Sigmoid colon (tissue), 4 donors: ENCODE data around the gene KRT73.

ENCODE experiments used
- POLR2AphosphoS5 ChIP-seq, 4 donors: sonication (generic); formaldehyde crosslinking; IDR thresholded peaks; one replicate each; pipeline ENCODE4 v1.6.1; 2017; ENCODE audit warnings: antibody characterized with exemption in 4 of 4
- TF ChIP-seq, protein P1 (sequence below), 4 experiments: fragments of 450-650 bp in 3 of 4; fragments of 200-600 bp in 1 of 4; IDR thresholded peaks; one replicate each; pipeline ENCODE4 v1.5.1; 2016 to 2019; ENCODE audit warnings: antibody characterized with exemption in 4 of 4, mild to moderate bottlenecking in 3 of 4, moderate library complexity in 2 of 4

DNA sequence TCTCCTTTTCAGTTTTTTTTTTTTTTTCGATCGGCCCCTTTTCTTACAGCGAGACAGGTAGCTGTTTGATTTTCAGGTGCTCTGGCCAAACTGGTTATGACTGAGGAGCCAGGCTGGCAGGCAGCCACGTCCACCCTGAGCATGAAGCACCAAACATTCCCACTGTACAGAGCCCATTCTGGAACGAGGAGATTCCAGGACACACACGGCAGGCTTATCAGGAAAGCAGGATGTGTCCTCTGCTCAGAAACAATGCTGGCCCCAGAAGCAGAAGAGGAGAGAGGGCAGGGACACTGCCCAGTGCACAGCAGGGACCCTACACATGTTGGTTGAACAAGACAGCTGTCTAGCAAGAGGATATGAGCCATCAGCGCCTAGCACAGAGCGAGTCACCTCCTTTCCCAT, 37.4 kb upstream of the KRT73 start:
- TF ChIP-seq, protein P1, sequence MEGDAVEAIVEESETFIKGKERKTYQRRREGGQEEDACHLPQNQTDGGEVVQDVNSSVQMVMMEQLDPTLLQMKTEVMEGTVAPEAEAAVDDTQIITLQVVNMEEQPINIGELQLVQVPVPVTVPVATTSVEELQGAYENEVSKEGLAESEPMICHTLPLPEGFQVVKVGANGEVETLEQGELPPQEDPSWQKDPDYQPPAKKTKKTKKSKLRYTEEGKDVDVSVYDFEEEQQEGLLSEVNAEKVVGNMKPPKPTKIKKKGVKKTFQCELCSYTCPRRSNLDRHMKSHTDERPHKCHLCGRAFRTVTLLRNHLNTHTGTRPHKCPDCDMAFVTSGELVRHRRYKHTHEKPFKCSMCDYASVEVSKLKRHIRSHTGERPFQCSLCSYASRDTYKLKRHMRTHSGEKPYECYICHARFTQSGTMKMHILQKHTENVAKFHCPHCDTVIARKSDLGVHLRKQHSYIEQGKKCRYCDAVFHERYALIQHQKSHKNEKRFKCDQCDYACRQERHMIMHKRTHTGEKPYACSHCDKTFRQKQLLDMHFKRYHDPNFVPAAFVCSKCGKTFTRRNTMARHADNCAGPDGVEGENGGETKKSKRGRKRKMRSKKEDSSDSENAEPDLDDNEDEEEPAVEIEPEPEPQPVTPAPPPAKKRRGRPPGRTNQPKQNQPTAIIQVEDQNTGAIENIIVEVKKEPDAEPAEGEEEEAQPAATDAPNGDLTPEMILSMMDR (IDR thresholded peaks at IDR 0.05): no peak
- no peak for TF ChIP-seq POLR2AphosphoS5 (IDR thresholded peaks at IDR 0.05)
